K562 (cell line): ENCODE results near the gene GARIN5B. TPM values are rescaled to one million over a fixed set of nuclear protein-coding genes. Genes with fewer than 3 reads are reported as not detected.
A peak's percentile ranks its signal among the peaks of the same experiment; 100 is the strongest.

ENCODE experiments used
- CBFB ChIP-seq: sonication (generic); formaldehyde crosslinking; IDR thresholded peaks from 2 replicates; pipeline ENCODE4 v1.4.0; 2020; ENCODE audit warnings: mild to moderate bottlenecking, missing genetic modification reagents
- CHD4 ChIP-seq: fragments of 200-600 bp; sonication (generic); IDR thresholded peaks from 3 replicates; pipeline ENCODE4 v1.6.1; 2012; ENCODE audit warnings: low read depth, mild to moderate bottlenecking, mixed read lengths, low read length, inconsistent platforms; ENCODE audit not compliant: insufficient read depth, insufficient replicate concordance, poor library complexity, severe bottlenecking
- CSDE1 ChIP-seq, 2 experiments: fragments of 450-650 bp; IDR thresholded peaks; 2 replicates each; pipeline ENCODE4 v1.6.1; 2016; ENCODE audit warnings: mild to moderate bottlenecking in 1 of 2
- CTBP1 ChIP-seq: fragments of 450-650 bp; IDR thresholded peaks from 2 replicates; pipeline ENCODE4 v1.6.1; 2016; ENCODE audit warnings: borderline replicate concordance
- E2F3 ChIP-seq: fragments of 250-450 bp; sonication (Bioruptor Pico); IDR thresholded peaks from 2 replicates; pipeline ENCODE4 v1.4.0; 2020; ENCODE audit warnings: mild to moderate bottlenecking
- EP400 ChIP-seq: fragments of 450-650 bp; IDR thresholded peaks from 2 replicates; pipeline ENCODE4 v1.6.1; 2017; ENCODE audit warnings: antibody characterized with exemption, mild to moderate bottlenecking, moderate library complexity
- ID3 ChIP-seq, 2 experiments: fragments of 250-450 bp in 1 of 2; fragments of 450-650 bp in 1 of 2; sonication (Bioruptor Pico) in 1 of 2; IDR thresholded peaks; 2 replicates each; pipeline versions ENCODE4 v1.6.1 to v1.8.0; 2016 to 2021; ENCODE audit warnings: mild to moderate bottlenecking in 2 of 2, moderate library complexity in 2 of 2, missing compliant biosample characterization in 1 of 2, missing genetic modification characterization in 1 of 2
- L3MBTL2 ChIP-seq: fragments of 450-650 bp; IDR thresholded peaks from 2 replicates; pipeline ENCODE4 v1.6.1; 2016; ENCODE audit warnings: mild to moderate bottlenecking, moderate library complexity
- MXD1 ChIP-seq: fragments of 250-450 bp; sonication (Bioruptor Pico); IDR thresholded peaks from 2 replicates; pipeline ENCODE4 v1.8.0; 2021; ENCODE audit warnings: borderline replicate concordance, mild to moderate bottlenecking, moderate library complexity; ENCODE audit not compliant: poor library complexity, severe bottlenecking
- NFE2 ChIP-seq: IDR thresholded peaks from 2 replicates; pipeline ENCODE4 v1.6.1; 2014; ENCODE audit warnings: antibody characterized with exemption, low read depth
- SOX6 ChIP-seq: fragments of 450-650 bp; IDR thresholded peaks from 2 replicates; pipeline ENCODE4 v1.6.1; 2014; ENCODE audit warnings: mild to moderate bottlenecking
- SPI1 ChIP-seq: IDR thresholded peaks from 2 replicates; pipeline ENCODE4 v1.6.1; 2011; ENCODE audit warnings: low read depth, low read length, control low read depth, borderline replicate concordance
- TARDBP ChIP-seq: fragments of 450-650 bp; IDR thresholded peaks from 2 replicates; pipeline ENCODE4 v1.6.1; 2016
- THAP12 ChIP-seq: fragments of 250-450 bp; sonication (Bioruptor Pico); IDR thresholded peaks from 2 replicates; pipeline ENCODE4 v1.9.0; 2021; ENCODE audit warnings: mild to moderate bottlenecking, inconsistent platforms
- TOE1 ChIP-seq, 2 experiments: fragments of 450-650 bp in 1 of 2; sonication (generic) in 1 of 2; formaldehyde crosslinking in 1 of 2; IDR thresholded peaks; 2 replicates each; pipeline versions ENCODE4 v1.7.1 to v1.8.0; 2016 to 2022; ENCODE audit warnings: borderline replicate concordance in 2 of 2, mild to moderate bottlenecking in 2 of 2, antibody characterized with exemption in 1 of 2, inconsistent platforms in 1 of 2, low read depth in 1 of 2, missing genetic modification reagents in 1 of 2, moderate library complexity in 1 of 2
- ZNF444 ChIP-seq: fragments of 250-450 bp; sonication (Bioruptor Pico); IDR thresholded peaks from 2 replicates; pipeline ENCODE4 v1.4.0; 2020; ENCODE audit warnings: mild to moderate bottlenecking, moderate library complexity
- ZNF75A ChIP-seq: fragments of 450-650 bp; formaldehyde crosslinking; IDR thresholded peaks from 2 replicates; pipeline ENCODE4 v1.4.0; 2020; ENCODE audit warnings: mild to moderate bottlenecking
- ZNF764 ChIP-seq: fragments of 250-450 bp; sonication (Bioruptor Pico); IDR thresholded peaks from 2 replicates; pipeline ENCODE4 v1.4.0; 2020; ENCODE audit warnings: low read depth, mild to moderate bottlenecking, moderate library complexity
- polyA plus RNA-seq, 8 experiments: library from polyadenylated mRNA; depleted of rRNA in 4 of 8; stranded (reverse) in 5 of 8; unstranded in 3 of 8; fragments of >200 nt; fragmentation: Nextera tagmentation in 2 of 8; fragmentation: Illumina TruSeq in 1 of 8; extraction: Ambion mirVana in 2 of 8; extraction: Trizol in 1 of 8; gene quantifications; 2 replicates each; pipeline versions ENCODE4 v1.2.1 to v1.2.3, GENCODE V29; 2011 to 2014; ENCODE audit warnings: inconsistent platforms in 1 of 8, missing spikeins in 1 of 8
- total RNA-seq, 7 experiments: library from RNA; depleted of rRNA in 6 of 7; stranded (reverse); fragments of >200 nt in 6 of 7; fragmentation: Illumina TruSeq in 2 of 7; extraction: Trizol in 2 of 7; gene quantifications; 2 replicates each; pipeline versions ENCODE4 v1.2.1 to v1.2.3, GENCODE V29; 2011 to 2021; ENCODE audit warnings: low replicate concordance in 1 of 7
- TF ChIP-seq, protein P1 (sequence below): sonication (generic); formaldehyde crosslinking; IDR thresholded peaks from 2 replicates; pipeline ENCODE4 v1.8.1; 2022; ENCODE audit warnings: missing genetic modification reagents
- TF ChIP-seq, protein P2 (sequence below): fragments of 450-650 bp; formaldehyde crosslinking; conservative IDR thresholded peaks from 2 replicates; pipeline ENCODE4 v1.4.0; 2022; ENCODE audit warnings: mild to moderate bottlenecking, missing genetic modification characterization

The GARIN5B gene
- total and polyA plus RNA-seq, 9 of the 15 experiments (the other 6 are each of a cell fraction or from before 2014, with no cell fraction given), result not detected

- TF ChIP-seq CHD4, result no peak
- TF ChIP-seq ZNF75A (CRISPR knock-in tag), result no peak
- TF ChIP-seq ID3 (CRISPR knock-in tag; IDR thresholded peaks at IDR 0.05), result no peak
- TF ChIP-seq ID3 (tag; IDR thresholded peaks at IDR 0.05), result 0 out of 2 replicates have a peak, but pooled peaks have one; percentile 15
- no peak for TF ChIP-seq CBFB
- 0 out of 2 replicates have a peak, but pooled peaks have one; percentile 6 for TF ChIP-seq THAP12 (CRISPR knock-in tag)
- peak; percentile 20; the same call in 1 of the 2 replicates for TF ChIP-seq TOE1 (IDR thresholded peaks at IDR 0.05; ENCODE audit: borderline replicate concordance)
- no peak for TF ChIP-seq TOE1 (CRISPR knock-in tag; IDR thresholded peaks at IDR 0.05; ENCODE audit: borderline replicate concordance, low read depth)
- TF ChIP-seq E2F3 (CRISPR knock-in tag), result no peak
- peak; percentile 59; the same call in 1 of the 2 replicates for TF ChIP-seq TARDBP
- TF ChIP-seq, protein P1, sequence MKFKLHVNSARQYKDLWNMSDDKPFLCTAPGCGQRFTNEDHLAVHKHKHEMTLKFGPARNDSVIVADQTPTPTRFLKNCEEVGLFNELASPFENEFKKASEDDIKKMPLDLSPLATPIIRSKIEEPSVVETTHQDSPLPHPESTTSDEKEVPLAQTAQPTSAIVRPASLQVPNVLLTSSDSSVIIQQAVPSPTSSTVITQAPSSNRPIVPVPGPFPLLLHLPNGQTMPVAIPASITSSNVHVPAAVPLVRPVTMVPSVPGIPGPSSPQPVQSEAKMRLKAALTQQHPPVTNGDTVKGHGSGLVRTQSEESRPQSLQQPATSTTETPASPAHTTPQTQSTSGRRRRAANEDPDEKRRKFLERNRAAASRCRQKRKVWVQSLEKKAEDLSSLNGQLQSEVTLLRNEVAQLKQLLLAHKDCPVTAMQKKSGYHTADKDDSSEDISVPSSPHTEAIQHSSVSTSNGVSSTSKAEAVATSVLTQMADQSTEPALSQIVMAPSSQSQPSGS (CRISPR knock-in tag), result no peak
- TF ChIP-seq SOX6, result no peak
- no peak for TF ChIP-seq ZNF764
- TF ChIP-seq CTBP1, result peak; percentile 43; the same call in 1 of the 2 replicates
- TF ChIP-seq ZNF444 (CRISPR knock-in tag), result no peak
- TF ChIP-seq, protein P2, sequence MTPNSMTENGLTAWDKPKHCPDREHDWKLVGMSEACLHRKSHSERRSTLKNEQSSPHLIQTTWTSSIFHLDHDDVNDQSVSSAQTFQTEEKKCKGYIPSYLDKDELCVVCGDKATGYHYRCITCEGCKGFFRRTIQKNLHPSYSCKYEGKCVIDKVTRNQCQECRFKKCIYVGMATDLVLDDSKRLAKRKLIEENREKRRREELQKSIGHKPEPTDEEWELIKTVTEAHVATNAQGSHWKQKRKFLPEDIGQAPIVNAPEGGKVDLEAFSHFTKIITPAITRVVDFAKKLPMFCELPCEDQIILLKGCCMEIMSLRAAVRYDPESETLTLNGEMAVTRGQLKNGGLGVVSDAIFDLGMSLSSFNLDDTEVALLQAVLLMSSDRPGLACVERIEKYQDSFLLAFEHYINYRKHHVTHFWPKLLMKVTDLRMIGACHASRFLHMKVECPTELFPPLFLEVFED (CRISPR knock-in tag), result no peak
- TF ChIP-seq EP400, result peak; percentile 45
- no peak for TF ChIP-seq NFE2
- TF ChIP-seq SPI1, result no peak
- TF ChIP-seq L3MBTL2, result peak; percentile 64
- TF ChIP-seq CSDE1 (IDR thresholded peaks at IDR 0.05), result no peak
- TF ChIP-seq MXD1, result no peak
Observed at GRCh38 chr19:55384920-55385723, 22.1 kb upstream of the GARIN5B start (continued).
